Activated T-cell treated with anti-CD3 and anti-CD28 coated beads, Interleukin-2, amount 50 U/mL, for 24 hours (primary cell): ENCODE measurements around the gene GFAP.
"Not testable (repeated sequence)": the region's sequence is repeated elsewhere in the genome, so short reads cannot be mapped to it uniquely, and the experiment has no call there.

Experiments
- DNase-seq: peaks from one replicate; pipeline ENCODE4 v3.0.0-alpha.2; 2020
- H3K27ac Mint-ChIP-seq: 2 replicates; pipeline ENCODE4 v1.8.0; 2020; ENCODE audit warnings: mild to moderate bottlenecking, mixed read lengths
- H3K27me3 Mint-ChIP-seq: 2 replicates; pipeline ENCODE4 v1.8.0; 2020; ENCODE audit warnings: mixed read lengths
- H3K36me3 Mint-ChIP-seq: 2 replicates; pipeline ENCODE4 v1.8.0; 2020; ENCODE audit warnings: low read depth, mixed read lengths
- H3K4me1 Mint-ChIP-seq: 2 replicates; pipeline ENCODE4 v1.8.0; 2020; ENCODE audit warnings: low read depth, mixed read lengths
- H3K4me3 Mint-ChIP-seq: 2 replicates; pipeline ENCODE4 v1.8.0; 2020; ENCODE audit warnings: mild to moderate bottlenecking, moderate library complexity, mixed read lengths
- H3K9me3 Mint-ChIP-seq: 2 replicates; pipeline ENCODE4 v1.8.0; 2020; ENCODE audit warnings: mixed read lengths

Gene GFAP

DNA sequence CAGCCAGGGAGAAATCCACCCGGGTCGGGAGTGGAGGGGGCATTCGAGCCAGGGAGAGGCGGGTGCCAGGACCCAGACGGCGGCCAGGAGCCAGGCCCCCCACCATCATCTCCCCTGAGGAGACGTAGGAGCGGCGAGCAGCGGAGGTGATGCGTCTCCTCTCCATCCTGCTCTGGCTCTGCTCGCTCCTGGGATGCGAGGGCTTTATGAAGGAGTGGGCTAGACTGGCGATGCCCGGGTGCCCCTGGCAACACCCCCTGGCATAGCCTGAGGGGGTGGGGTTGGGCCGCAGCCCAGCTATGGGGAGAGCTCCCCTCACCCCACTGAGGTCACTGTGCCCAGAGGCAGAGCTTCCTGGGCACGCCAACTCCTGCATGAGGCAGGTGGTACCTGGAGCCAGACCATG, at the start of gene GFAP:
TSS of gene GFAP (minus strand) at position 180 of the 406 bp plus-strand sequence. CDS start at position 166, 14 bp downstream.
- Mint-ChIP-seq H3K4me1 (peaks cover 11% of the 10 kb centered on the region), H3K4me3 (no peak within 1 kb of the TSS), H3K27ac (no peak within 1 kb of the TSS), H3K36me3 (no peaks in the 10 kb centered on the region), H3K9me3 (no peaks in the 10 kb centered on the region), H3K27me3 (peaks cover 41% of the 10 kb centered on the region)
- DNase-seq = no peak

DNA sequence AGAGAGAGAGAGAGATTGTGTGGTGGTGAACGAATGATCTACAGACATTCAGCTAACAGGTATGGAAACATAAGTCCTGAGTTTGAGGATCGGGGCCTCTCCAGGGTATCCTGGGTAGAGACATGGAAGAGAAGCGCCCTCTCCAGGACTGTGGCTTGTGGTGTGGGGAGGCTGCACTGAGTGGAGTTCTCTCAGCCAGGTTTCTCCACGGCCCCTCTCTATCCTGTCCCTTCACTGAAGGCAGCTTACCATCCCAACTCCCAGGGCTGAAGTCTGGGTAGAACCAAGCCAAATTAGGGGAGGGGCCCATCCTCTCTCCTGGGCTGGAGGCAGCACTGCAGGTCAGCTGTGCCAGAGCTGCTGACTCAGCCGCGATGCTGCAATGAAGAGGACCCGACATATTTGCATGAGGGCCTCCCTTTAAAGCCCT, 46.6 kb upstream of the GFAP start:
- peaks cover 9% of the 10 kb centered on the region for H3K4me1 Mint-ChIP-seq
- peaks cover 81% of the 10 kb centered on the region for H3K27me3 Mint-ChIP-seq
- no peak overlapping the region for H3K4me3 Mint-ChIP-seq
- no peak overlapping the region for H3K27ac Mint-ChIP-seq
- no peak for DNase-seq
- no peaks in the 10 kb centered on the region for H3K9me3 Mint-ChIP-seq
- no peaks in the 10 kb centered on the region for H3K36me3 Mint-ChIP-seq

DNA sequence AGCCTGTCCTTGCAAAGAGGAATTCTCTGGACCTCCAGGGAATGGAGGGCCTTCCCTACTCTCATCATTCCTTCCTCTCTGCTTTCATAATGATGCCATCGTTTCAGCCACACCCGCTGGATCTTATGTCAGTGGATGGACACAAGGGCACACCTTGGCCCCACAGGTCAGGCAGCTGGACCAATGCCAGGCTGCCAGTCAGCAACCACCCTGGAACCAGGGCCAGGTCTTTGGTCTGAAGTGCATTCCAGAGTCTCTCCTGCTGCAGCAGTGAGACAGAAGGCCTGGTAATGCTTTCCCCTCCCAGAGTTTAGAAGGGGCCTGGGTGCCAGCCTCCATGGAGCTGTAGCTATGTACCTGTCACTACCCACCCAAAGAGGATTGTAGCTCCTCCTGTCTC, 45.4 kb upstream of the GFAP start:
- Mint-ChIP-seq H3K4me1 (peaks cover 7% of the 10 kb centered on the region), H3K9me3 (no peaks in the 10 kb centered on the region), H3K27ac (no peak overlapping the region), H3K27me3 (peaks cover 79% of the 10 kb centered on the region), H3K36me3 (no peaks in the 10 kb centered on the region), H3K4me3 (no peak overlapping the region)
- no peak for DNase-seq

DNA sequence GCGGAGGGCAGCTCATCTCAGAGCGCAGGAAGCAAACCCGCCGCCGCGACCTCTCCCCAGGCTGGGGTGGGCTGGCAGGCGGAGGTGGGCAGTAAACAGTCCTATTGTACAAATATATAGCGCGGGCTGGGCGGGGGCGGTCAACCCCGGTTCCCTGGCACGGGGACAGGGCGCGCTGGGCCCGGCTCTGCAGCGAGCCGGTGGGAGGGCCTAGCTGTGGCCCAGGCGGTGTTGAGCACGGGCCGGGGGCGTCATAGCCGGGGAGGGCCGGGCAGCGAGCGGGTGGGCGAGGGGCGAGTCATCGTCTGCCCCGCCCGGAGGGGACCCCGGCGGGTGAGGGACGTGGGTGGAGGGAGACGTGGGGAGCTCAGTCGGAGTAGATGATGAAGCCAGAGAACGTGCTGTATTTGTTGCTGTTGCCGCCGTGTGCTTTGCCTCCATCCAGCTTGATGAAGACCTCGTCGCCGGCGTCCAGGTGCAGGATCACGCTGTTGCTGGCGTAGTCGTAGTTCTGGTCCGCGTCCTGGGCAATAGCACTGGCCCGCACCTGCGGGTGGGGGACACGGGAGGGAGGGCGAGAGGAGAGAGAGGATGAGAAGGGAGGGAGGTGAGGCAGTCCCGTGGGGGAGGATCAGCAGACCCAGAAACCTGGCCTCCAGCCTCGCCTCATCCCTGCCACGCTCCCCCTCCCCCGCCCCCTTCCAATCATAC, 44.7 kb upstream of the GFAP start:
- no peak for DNase-seq
- H3K4me3 Mint-ChIP-seq = peak overlapping the region; percentile 33

DNA sequence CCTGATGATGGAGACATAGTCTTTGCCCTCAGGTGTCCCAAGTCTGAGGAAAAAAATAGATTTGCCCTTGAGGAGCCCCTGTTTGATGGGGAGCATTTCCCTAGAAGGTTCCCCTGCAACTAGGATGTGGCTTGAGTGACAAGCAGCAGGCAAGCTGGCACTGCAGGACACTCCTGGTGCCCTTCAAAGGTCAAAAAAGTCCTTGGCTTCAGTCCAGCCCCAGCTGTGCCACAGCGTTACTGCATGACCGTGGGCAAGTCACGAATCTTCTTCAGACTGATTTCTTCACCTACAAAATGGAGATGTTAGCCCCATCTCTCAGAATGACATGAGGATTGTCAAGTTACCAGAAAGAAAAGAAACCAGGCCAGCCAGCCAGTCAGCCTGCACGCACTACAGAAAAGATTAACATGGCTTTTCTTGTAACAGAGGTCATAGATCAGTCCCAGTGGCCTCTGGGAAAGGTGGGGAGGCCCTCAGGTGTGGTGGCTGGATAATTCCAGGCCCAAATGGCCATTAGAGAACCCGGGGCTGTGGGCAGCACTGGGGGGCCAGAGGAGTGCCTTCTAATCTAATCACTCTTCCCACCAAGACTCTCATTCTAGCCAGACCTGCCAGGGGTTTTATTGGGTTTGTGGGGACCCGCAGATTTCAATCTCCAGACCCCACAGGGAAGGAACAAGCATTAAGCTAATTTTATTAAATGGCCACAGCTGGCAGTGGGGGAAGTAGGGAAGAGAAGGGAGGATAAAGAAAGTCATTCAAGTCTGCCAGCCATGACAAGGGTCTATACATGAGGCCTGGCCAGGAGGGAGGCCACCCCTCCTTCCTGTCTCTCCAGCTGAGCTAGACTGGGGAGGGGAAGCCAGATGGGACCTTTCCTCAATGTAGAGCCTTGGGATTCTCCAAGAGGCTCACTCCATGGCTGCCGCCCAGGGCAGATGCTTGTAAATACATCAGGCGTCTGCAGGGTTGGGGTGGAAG, 42.0 kb upstream of the GFAP start:
- H3K4me1 Mint-ChIP-seq = peaks cover 7% of the 10 kb centered on the region
- H3K9me3 Mint-ChIP-seq = no peaks in the 10 kb centered on the region
- DNase-seq = no peak
- H3K27ac Mint-ChIP-seq = no peak overlapping the region
- no peak overlapping the region for H3K4me3 Mint-ChIP-seq
- peaks cover 50% of the 10 kb centered on the region for H3K27me3 Mint-ChIP-seq
- no peaks in the 10 kb centered on the region for H3K36me3 Mint-ChIP-seq

More for the DNA sequence above, 44.7 kb upstream of the GFAP start:
- Mint-ChIP-seq H3K27ac (no peak overlapping the region), H3K27me3 (peaks cover 72% of the 10 kb centered on the region), H3K4me1 (peaks cover 7% of the 10 kb centered on the region), H3K36me3 (no peaks in the 10 kb centered on the region), H3K9me3 (no peaks in the 10 kb centered on the region)

DNA sequence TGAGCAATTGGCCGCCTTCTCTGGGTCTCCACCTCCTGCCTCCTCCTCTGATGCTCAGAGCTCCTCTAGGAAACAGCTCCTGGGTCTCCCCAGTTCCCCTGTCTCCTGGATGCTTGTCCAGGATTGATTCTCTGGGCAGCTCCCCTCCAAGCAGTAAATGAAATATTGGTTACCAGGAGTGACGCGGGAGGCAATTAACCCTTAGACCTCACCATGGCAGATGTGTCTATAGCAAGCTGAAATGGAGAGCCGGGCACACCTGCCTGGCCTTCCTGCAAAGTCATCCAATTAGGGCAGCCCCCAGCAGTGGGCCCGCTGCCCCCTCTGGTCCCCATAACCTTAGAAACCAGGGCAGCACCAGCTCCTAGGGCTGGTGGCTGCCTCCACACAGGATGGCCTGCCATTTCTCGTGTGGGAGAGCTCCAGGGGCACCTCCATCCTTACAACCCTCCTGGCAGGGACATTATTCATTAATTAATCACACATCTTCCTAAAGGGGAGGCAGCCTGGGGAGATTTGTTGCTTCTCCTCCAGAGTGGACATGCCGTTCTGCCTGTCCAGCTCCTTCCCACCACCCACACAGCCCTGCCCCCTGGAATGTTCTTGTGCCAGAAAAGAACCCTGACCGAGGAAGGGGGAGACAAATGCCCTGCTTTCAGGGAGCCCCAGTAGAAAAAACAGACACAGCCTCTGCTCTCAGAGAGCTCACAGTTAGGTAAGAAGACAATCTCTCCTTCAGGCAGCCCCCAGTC, 40.5 kb upstream of the GFAP start:
- H3K27me3 Mint-ChIP-seq = peaks cover 42% of the 10 kb centered on the region
- peaks cover 7% of the 10 kb centered on the region for H3K4me1 Mint-ChIP-seq
- H3K27ac Mint-ChIP-seq = no peak overlapping the region
- no peak for DNase-seq
- no peaks in the 10 kb centered on the region for H3K36me3 Mint-ChIP-seq
- no peak overlapping the region for H3K4me3 Mint-ChIP-seq
- no peaks in the 10 kb centered on the region for H3K9me3 Mint-ChIP-seq

DNA sequence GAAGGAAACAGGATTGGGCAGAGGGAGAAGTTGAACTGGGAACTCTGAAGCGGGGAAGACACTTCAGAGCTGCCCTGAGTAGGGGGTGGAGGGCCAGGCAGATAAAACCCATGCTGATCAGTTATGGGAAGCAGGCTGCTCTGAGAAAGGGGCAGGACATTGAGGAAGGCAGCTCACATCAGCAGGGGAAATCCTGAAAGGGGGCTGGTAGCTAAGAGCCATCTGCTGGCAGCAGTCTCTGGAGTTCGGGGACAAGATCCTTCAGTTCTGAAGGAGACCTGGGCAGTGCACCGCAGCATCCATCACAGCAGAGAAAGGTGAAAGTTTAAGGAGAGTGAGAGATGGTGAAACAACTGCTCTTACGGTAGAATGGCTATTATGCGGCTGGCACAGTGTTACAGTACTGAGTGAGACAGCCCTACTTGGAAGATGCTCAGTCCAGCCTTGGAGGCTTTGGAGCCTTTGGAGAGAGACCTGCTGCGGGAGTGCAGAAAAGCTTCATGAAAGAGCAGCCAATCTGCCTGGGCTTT, 37.7 kb upstream of the GFAP start:
- no peak overlapping the region for H3K4me3 Mint-ChIP-seq
- no peaks in the 10 kb centered on the region for H3K9me3 Mint-ChIP-seq
- H3K27ac Mint-ChIP-seq = no peak overlapping the region
- H3K4me1 Mint-ChIP-seq = peaks cover 6% of the 10 kb centered on the region
- peaks cover 20% of the 10 kb centered on the region for H3K27me3 Mint-ChIP-seq
- no peaks in the 10 kb centered on the region for H3K36me3 Mint-ChIP-seq
- no peak for DNase-seq

DNA sequence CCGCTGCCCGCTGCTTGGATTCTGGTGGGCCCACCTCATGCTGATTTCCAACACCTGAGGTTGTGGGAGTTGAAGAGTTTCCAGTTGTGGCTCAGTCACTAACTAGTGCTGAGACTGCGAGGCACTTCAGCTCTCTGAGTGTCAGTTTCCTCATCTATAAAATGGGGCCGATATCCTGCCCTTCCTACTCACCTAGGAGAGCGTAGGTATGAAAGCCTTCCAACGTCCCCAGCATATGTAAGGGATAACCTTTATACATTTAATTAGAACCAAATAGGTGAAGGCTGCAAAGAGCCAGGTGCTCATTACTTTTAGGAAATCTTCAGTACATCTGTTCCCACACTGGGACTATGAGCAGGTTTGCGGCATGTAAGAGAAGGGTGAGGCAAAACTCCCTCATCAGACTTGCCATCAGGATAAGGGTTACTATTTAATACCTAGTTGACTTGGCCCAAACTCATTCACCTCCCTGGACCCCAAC, 33.1 kb upstream of the GFAP start:
- peak overlapping the region; percentile 94 for H3K4me3 Mint-ChIP-seq
- peaks cover 6% of the 10 kb centered on the region for H3K27me3 Mint-ChIP-seq
- H3K36me3 Mint-ChIP-seq = peaks cover 29% of the 10 kb centered on the region
- no peak for DNase-seq
- H3K27ac Mint-ChIP-seq = peak overlapping the region; percentile 92
- H3K9me3 Mint-ChIP-seq = no peaks in the 10 kb centered on the region
- peaks cover 16% of the 10 kb centered on the region for H3K4me1 Mint-ChIP-seq

DNA sequence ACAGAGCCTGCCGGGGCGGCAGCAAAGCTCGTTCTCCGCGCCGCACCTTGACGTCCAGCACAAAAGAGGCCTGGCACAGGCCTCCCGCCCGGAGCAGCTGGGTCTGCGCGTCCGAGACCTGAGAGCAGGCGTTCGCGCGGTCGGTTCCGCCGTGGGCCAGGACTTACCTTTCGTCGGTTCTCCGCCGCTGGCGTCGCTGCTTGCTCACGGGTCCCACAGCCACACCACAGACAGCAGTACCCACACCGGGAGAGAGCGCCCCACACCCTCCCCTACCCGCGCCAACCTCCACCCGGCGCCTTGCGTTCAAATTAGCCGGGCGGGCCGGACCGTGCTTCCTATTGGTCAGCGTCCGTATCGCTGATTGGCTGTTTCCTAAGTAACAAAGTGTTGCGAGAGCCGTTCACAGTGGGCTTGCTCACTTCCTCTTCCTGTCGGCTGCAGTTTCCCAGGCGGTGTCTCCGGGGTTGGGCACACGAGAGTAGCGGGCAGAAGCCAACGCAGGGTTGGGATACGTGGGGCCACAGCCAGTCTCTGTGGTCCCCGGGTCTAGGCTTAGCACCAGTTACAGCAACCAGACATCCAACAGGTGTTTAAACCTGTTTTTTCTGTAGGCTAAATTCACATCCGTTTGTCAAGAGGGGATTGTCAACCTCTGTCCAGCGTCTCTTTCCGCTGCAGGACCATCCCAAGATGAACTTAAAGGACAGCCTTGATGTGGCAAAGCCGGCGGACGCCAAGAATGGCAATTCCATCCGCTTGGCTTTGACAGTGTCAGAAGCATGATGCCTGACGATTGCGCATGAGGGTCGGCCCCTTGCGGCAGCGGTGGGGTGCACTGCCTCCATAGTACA, 32.4 kb upstream of the GFAP start, which contains the start of gene KIF18B:
TSS of gene KIF18B (minus strand) at position 313 of the 854 bp plus-strand sequence. CDS start 11,429 bp downstream, outside the sequence.
- peak; percentile 89 for DNase-seq
- Mint-ChIP-seq H3K27me3 (peaks cover 6% of the 10 kb centered on the region), H3K27ac (peak within 1 kb of the TSS; percentile 92), H3K4me1 (peaks cover 16% of the 10 kb centered on the region), H3K9me3 (no peaks in the 10 kb centered on the region), H3K4me3 (peak within 1 kb of the TSS; percentile 94), H3K36me3 (peaks cover 32% of the 10 kb centered on the region)

DNA sequence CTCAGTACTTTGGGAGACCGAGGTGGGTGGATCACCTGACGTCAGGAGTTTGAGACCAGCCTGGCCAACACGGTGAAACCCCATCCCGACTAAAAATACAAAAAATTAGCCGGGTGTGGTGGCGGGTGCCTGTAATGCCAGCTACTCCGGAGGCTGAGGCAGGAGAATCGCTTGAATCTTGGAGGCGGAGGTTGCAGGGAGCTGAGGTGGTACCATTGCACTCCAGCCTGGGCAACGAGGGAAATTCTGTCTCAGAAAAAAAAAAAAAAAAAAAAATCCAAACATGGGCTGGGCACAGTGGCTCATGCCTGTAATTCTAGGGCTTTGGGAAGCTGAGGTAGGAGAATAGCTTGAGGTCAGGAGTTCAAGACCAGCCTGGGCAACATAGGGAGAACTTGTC, 30.4 kb upstream of the GFAP start:
- not testable (repeated sequence) for H3K27me3 Mint-ChIP-seq, H3K9me3 Mint-ChIP-seq, DNase-seq, H3K27ac Mint-ChIP-seq
- H3K36me3 Mint-ChIP-seq = peaks cover 40% of the 10 kb centered on the region
- H3K4me1 Mint-ChIP-seq = peaks cover 19% of the 10 kb centered on the region
- H3K4me3 Mint-ChIP-seq = peak overlapping the region; percentile 94

DNA sequence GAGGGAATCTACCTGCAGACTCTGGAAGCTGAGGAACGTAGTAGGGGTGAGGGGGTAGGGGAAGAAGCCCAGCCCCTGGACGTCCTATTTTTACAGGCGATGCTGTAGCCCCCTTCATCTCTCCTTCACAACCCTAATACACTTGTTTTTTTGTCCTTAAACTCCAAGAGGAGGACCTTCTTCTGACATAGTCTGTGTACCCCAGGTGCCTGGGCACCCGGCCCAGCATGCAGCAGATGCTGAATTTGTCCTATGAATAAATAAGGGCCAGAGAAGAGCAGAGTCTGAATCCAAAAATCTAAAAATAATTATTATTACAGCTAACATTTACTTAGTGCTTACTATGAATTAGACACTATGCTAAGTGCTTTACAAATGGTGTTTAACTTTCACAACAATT, 27.2 kb upstream of the GFAP start:
- Mint-ChIP-seq H3K9me3 (peaks cover 4% of the 10 kb centered on the region), H3K4me3 (no peak overlapping the region), H3K27ac (no peak overlapping the region), H3K27me3 (peaks cover 6% of the 10 kb centered on the region), H3K36me3 (peaks cover 61% of the 10 kb centered on the region), H3K4me1 (peaks cover 10% of the 10 kb centered on the region)
- DNase-seq = no peak

DNA sequence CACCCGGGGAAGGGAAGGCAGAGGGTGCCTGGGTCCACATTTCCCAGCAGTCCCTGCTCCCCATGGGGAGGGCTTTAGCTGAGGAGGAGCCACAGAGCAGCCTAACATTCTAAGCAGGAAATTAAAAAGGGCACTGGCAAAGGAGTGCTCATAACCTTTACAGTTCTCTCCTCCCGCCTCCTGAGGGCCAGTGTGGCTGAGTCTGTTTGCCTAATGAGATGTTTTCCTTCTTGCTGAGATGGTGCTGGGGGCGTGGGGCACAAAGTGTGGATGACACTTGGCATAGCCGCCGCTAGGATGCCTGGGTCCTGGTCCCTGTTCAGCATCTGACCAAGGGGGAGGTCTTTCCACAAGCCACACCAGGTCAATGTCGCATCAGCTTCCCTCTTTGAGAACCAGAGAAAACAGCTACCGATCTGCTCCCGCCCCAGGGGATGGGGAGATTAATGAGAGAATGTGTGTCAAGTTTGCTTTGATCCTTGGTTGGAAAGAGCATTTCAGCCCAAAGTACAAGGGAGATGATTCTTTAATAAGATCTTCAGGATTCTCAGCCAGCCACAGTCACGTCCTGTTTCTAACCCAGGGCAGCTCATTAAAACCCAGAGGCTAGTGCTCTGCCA, 26.5 kb upstream of the GFAP start:
- H3K36me3 Mint-ChIP-seq = peaks cover 55% of the 10 kb centered on the region
- H3K4me3 Mint-ChIP-seq = no peak overlapping the region
- peaks cover 6% of the 10 kb centered on the region for H3K27me3 Mint-ChIP-seq
- no peak overlapping the region for H3K27ac Mint-ChIP-seq
- no peak for DNase-seq
- H3K9me3 Mint-ChIP-seq = peaks cover 4% of the 10 kb centered on the region
- H3K4me1 Mint-ChIP-seq = peaks cover 13% of the 10 kb centered on the region

DNA sequence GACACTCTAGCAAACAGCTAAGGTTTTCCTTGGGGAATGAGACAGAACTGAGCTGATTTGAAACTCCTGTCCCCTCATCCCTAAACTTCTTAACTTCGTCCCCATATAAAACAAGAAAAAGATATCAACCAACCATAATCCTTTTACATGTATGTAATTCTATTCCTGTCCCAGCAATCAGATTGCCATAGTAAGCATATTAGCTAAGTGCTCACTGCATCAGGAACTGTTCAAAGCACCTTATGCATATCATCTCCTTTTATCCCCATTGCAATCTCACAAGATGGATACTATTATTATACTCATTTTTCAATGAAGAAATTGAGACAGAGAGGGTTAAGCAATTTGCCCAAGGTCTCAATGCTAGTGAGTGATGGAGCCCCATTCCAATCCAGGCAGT, 25.5 kb upstream of the GFAP start:
- H3K27ac Mint-ChIP-seq = no peak overlapping the region
- no peaks in the 10 kb centered on the region for H3K27me3 Mint-ChIP-seq
- DNase-seq = no peak
- H3K4me3 Mint-ChIP-seq = no peak overlapping the region
- H3K9me3 Mint-ChIP-seq = peaks cover 4% of the 10 kb centered on the region
- peaks cover 8% of the 10 kb centered on the region for H3K4me1 Mint-ChIP-seq
- peaks cover 51% of the 10 kb centered on the region for H3K36me3 Mint-ChIP-seq
